Smooth muscle cell (in vitro differentiated cells): ENCODE data around the gene TUT1. TPM values are rescaled to one million over a fixed set of nuclear protein-coding genes. Genes with fewer than 3 reads are reported as not detected.

Experiments
- DNase-seq: peaks from one replicate; lab custom pipeline; 2025; ENCODE audit not compliant: unreplicated experiment; lab: John Stamatoyannopoulos, UW
- H2AFZ ChIP-seq: fragments of 200-600 bp; sonication (generic); 2 replicates; pipeline ENCODE4 v1.6.0; 2016; ENCODE audit warnings: antibody characterized with exemption, low read depth, mild to moderate bottlenecking
- H3F3A ChIP-seq: fragments of 200-600 bp; sonication (generic); 2 replicates; pipeline ENCODE4 v1.6.0; 2017; ENCODE audit warnings: antibody characterized with exemption, low read depth
- H3K27ac ChIP-seq: fragments of 200-600 bp; sonication (generic); 2 replicates; pipeline ENCODE4 v1.5.1; 2016; ENCODE audit warnings: low read depth, mild to moderate bottlenecking
- H3K27me3 ChIP-seq: fragments of 200-600 bp; sonication (generic); 2 replicates; pipeline ENCODE4 v1.6.1; 2016; ENCODE audit warnings: low read depth, mild to moderate bottlenecking
- H3K36me3 ChIP-seq: fragments of 200-600 bp; sonication (generic); 2 replicates; pipeline ENCODE4 v1.5.1; 2016; ENCODE audit warnings: low read depth
- H3K4me1 ChIP-seq: fragments of 200-600 bp; sonication (generic); 2 replicates; pipeline ENCODE4 v1.5.1; 2016; ENCODE audit warnings: low read depth
- H3K4me2 ChIP-seq: fragments of 200-600 bp; sonication (generic); 2 replicates; pipeline ENCODE4 v1.6.0; 2016; ENCODE audit warnings: mild to moderate bottlenecking
- H3K4me3 ChIP-seq: fragments of 200-600 bp; sonication (generic); 2 replicates; pipeline ENCODE4 v1.5.1; 2016; ENCODE audit warnings: mild to moderate bottlenecking
- H3K79me2 ChIP-seq: fragments of 200-600 bp; sonication (generic); 2 replicates; pipeline ENCODE4 v1.6.0; 2016; ENCODE audit warnings: low read depth, mild to moderate bottlenecking
- H3K9ac ChIP-seq: fragments of 200-600 bp; sonication (generic); 2 replicates; pipeline ENCODE4 v1.6.0; 2016; ENCODE audit warnings: low read depth
- H3K9me3 ChIP-seq: fragments of 200-600 bp; sonication (generic); replicated peaks from 2 replicates; pipeline ENCODE4 v1.5.1; 2016; ENCODE audit warnings: low read depth
- H4K20me1 ChIP-seq: fragments of 200-600 bp; sonication (generic); 2 replicates; pipeline ENCODE4 v1.6.0; 2016; ENCODE audit warnings: low read depth
- CTCF ChIP-seq: fragments of 200-600 bp; sonication (generic); IDR thresholded peaks from 2 replicates; pipeline ENCODE4 v1.5.1; 2017; ENCODE audit warnings: borderline replicate concordance, mild to moderate bottlenecking, antibody characterized with exemption; ENCODE audit not compliant: insufficient read depth, poor library complexity, severe bottlenecking
- WGBS: methylation state at CpG from one replicate; pipeline ENCODE4 v1.1.7; 2016; ENCODE audit warnings: low lambda C conversion rate; 5-methylcytosine and 5-hydroxymethylcytosine counted together
- polyA plus RNA-seq: library from polyadenylated mRNA; unstranded; fragments of >200 nt; fragmentation: Nextera tagmentation; extraction: Ambion mirVana; gene quantifications from 2 replicates; pipeline ENCODE4 v1.2.1, GENCODE V29; 2016
- total RNA-seq: library from RNA; depleted of rRNA; stranded (reverse); fragments of >200 nt; gene quantifications from 2 replicates; pipeline ENCODE4 v1.2.3, GENCODE V29; 2014

Gene TUT1
- total and polyA plus RNA-seq, 2 experiments from 2014 or later, result 3.0 to 15.9 TPM

- H3K36me3 ChIP-seq, result no peaks in the 10 kb centered on the region
- peak overlapping the region; percentile 97 for H3K9ac ChIP-seq
- H3K4me2 ChIP-seq, result peak overlapping the region; percentile 95
- no peaks in the 10 kb centered on the region for H3K27me3 ChIP-seq
- H3K79me2 ChIP-seq, result peaks cover 30% of the 10 kb centered on the region
- H2AFZ ChIP-seq, result peak overlapping the region; percentile 89
- peaks cover 11% of the 10 kb centered on the region for H3F3A ChIP-seq
- peak overlapping the region; percentile 82 for H3K27ac ChIP-seq
- WGBS, result 2% methylated on average over 21 of the region's 26 CpGs
- H4K20me1 ChIP-seq, result peaks cover 31% of the 10 kb centered on the region
- peaks cover 19% of the 10 kb centered on the region for H3K4me1 ChIP-seq
- no peaks in the 10 kb centered on the region for H3K9me3 ChIP-seq
- DNase-seq, result no peak
- H3K4me3 ChIP-seq, result peak overlapping the region; percentile 91
- TF ChIP-seq CTCF, result no peak
Measured at GRCh38 chr11:62600367-62601121, 9.2 kb upstream of the TUT1 start.

GRCh38 chr11:62599901-62600300 is 8.6 kb upstream of the TUT1 start:
- H3K27ac ChIP-seq, result peak overlapping the region; percentile 82
- peaks cover 15% of the 10 kb centered on the region for H3K4me1 ChIP-seq
- H2AFZ ChIP-seq, result no peak overlapping the region
- peak overlapping the region; percentile 97 for H3K9ac ChIP-seq
- DNase-seq, result no peak
- TF ChIP-seq CTCF, result no peak
- H3K9me3 ChIP-seq, result no peaks in the 10 kb centered on the region
- peaks cover 30% of the 10 kb centered on the region for H3K79me2 ChIP-seq
- 46% methylated on average over 5 of the region's 5 CpGs for WGBS
- peaks cover 11% of the 10 kb centered on the region for H3F3A ChIP-seq
- H4K20me1 ChIP-seq, result peaks cover 31% of the 10 kb centered on the region
- H3K36me3 ChIP-seq, result no peaks in the 10 kb centered on the region
- H3K27me3 ChIP-seq, result no peaks in the 10 kb centered on the region
- peak overlapping the region; percentile 91 for H3K4me3 ChIP-seq
- H3K4me2 ChIP-seq, result peak overlapping the region; percentile 95

GRCh38 chr11:62599069-62599696 is 7.9 kb upstream of the TUT1 start:
- H3K9ac ChIP-seq, result peak overlapping the region; percentile 97
- WGBS, result 51% methylated on average over 7 of the region's 7 CpGs
- peak; percentile 24 for DNase-seq

More at GRCh38 chr11:62599069-62599696, 7.9 kb upstream of the TUT1 start:
- H3K27ac ChIP-seq, result peak overlapping the region; percentile 82
- H3K4me3 ChIP-seq, result peak overlapping the region; percentile 91
- H4K20me1 ChIP-seq, result peaks cover 31% of the 10 kb centered on the region
- peaks cover 30% of the 10 kb centered on the region for H3K79me2 ChIP-seq
- H3K36me3 ChIP-seq, result no peaks in the 10 kb centered on the region
- no peaks in the 10 kb centered on the region for H3K27me3 ChIP-seq
- peaks cover 14% of the 10 kb centered on the region for H3K4me1 ChIP-seq
- peak overlapping the region; percentile 95 for H3K4me2 ChIP-seq
- no peaks in the 10 kb centered on the region for H3K9me3 ChIP-seq
- no peak for TF ChIP-seq CTCF
- peaks cover 11% of the 10 kb centered on the region for H3F3A ChIP-seq
- no peak overlapping the region for H2AFZ ChIP-seq
